ENCODE data around the gene LY86.

DNA sequence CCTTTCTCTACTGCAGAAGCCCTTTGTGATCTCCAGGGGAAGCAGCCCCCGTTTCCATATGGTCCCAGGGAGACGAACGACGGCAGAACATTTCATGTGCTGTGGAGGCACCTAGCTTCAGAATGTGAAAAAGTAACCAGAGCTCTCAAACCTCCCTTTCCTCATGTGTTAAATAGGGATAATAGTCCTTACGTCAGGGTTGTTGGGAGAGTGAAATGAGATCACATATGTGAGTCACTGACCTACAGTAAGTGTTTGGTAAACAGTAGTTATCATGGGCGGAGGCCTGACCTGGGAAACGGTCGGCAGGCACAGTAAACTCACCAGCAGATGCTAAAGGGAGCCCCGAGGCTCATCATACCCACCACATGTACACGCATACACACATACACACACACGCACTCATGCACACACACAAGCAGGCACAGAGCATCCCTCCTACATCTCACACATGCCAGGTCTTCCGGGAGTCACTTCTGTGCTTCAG lies 89.7 kb downstream of the LY86 start:
- TF ChIP-seq, protein P1, sequence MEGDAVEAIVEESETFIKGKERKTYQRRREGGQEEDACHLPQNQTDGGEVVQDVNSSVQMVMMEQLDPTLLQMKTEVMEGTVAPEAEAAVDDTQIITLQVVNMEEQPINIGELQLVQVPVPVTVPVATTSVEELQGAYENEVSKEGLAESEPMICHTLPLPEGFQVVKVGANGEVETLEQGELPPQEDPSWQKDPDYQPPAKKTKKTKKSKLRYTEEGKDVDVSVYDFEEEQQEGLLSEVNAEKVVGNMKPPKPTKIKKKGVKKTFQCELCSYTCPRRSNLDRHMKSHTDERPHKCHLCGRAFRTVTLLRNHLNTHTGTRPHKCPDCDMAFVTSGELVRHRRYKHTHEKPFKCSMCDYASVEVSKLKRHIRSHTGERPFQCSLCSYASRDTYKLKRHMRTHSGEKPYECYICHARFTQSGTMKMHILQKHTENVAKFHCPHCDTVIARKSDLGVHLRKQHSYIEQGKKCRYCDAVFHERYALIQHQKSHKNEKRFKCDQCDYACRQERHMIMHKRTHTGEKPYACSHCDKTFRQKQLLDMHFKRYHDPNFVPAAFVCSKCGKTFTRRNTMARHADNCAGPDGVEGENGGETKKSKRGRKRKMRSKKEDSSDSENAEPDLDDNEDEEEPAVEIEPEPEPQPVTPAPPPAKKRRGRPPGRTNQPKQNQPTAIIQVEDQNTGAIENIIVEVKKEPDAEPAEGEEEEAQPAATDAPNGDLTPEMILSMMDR (IDR thresholded peaks at IDR 0.05), result no peak
- no peak for TF ChIP-seq POLR2A (IDR thresholded peaks at IDR 0.05)
